ENCODE results near the gene HCK. TPM values are rescaled to one million over a fixed set of nuclear protein-coding genes. Genes with fewer than 3 reads are reported as not detected.

Gene HCK
- polyA plus RNA-seq, 1 experiment, result not detected

DNA sequence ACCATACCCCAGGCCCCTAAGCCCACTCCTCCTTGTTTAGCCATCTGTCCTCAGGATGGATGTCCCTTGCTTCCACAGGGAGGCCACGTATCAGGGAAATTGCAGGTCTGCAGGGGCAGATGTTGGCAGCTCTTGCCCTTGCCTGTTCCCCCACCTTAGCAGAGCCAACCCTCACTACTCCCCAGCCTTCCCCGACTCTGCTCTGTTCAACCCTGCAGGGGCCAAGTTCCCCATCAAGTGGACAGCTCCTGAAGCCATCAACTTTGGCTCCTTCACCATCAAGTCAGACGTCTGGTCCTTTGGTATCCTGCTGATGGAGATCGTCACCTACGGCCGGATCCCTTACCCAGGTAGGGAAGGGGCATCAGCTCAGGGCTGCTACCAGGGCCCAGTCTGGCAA is 46.7 kb downstream of the HCK start:
- CTCF ChIA-PET, result interaction anchor here (1.0 to 1.3 kb wide), 3 partner anchors 8 to 147 kb away, joined by 3 to 4 read pairs (median 3); partner anchors contain the start of gene PDRG1
- POLR2A ChIA-PET, result no interaction called here

DNA sequence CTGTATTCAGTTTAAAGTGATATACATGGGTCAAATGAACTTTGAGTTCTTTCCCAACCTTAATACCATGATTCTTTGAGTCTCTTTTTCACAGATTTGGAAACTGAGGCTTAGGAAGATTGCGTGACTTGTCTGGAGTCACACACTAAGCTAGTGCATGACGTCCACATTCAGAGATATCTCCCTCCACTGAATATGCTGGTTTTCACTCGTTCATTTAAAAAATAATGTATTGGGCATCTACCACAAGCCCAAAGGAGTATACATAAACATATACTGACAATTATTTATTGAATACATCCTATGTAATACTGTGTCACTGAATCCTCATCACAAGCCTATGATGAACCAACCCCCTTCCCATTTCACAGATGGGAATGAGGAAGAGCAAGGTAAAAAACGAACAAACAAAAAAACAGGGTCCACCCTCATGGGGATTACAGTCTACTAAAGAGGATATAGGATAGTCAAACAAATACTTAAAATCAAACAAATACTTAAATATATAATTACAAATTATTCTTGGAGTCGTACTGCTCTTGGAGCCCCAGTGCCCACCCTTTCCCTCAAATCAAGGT is 56.9 kb downstream of the HCK start:
- no peak overlapping the region for H3K27ac ChIP-seq (ENCODE audit: low read depth, low read length)
- CTCF ChIA-PET, result interaction anchor here (3.8 kb wide), 1 partner anchor 17 kb away, joined by 28 read pairs; no protein-coding TSS in a partner anchor
- TF ChIP-seq, protein P1, sequence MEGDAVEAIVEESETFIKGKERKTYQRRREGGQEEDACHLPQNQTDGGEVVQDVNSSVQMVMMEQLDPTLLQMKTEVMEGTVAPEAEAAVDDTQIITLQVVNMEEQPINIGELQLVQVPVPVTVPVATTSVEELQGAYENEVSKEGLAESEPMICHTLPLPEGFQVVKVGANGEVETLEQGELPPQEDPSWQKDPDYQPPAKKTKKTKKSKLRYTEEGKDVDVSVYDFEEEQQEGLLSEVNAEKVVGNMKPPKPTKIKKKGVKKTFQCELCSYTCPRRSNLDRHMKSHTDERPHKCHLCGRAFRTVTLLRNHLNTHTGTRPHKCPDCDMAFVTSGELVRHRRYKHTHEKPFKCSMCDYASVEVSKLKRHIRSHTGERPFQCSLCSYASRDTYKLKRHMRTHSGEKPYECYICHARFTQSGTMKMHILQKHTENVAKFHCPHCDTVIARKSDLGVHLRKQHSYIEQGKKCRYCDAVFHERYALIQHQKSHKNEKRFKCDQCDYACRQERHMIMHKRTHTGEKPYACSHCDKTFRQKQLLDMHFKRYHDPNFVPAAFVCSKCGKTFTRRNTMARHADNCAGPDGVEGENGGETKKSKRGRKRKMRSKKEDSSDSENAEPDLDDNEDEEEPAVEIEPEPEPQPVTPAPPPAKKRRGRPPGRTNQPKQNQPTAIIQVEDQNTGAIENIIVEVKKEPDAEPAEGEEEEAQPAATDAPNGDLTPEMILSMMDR (IDR thresholded peaks at IDR 0.05; ENCODE audit: low read depth, low read length), result no peak
- no peaks in the 10 kb centered on the region; the same call in 1 of the 2 replicates for H3K9me3 ChIP-seq (ENCODE audit: control insufficient read depth, insufficient read depth, low read length)
- POLR2A ChIA-PET, result interaction anchor here (1.0 to 1.2 kb wide), 2 partner anchors 81 to 96 kb away, joined by 3 read pairs; no protein-coding TSS in a partner anchor
- DNase-seq (ENCODE audit: low read depth, low spot score), result no peak
- H3K27me3 ChIP-seq (ENCODE audit: control insufficient read depth, insufficient read depth, low read length), result peaks cover 6% of the 10 kb centered on the region
- H3K4me3 ChIP-seq (ENCODE audit: low read depth, low read length), result no peak overlapping the region

More for the DNA sequence above, 46.7 kb downstream of the HCK start:
- H3K9me3 ChIP-seq (ENCODE audit: control insufficient read depth, insufficient read depth, low read length), result no peaks in the 10 kb centered on the region
- TF ChIP-seq, protein P1 (IDR thresholded peaks at IDR 0.05; ENCODE audit: low read depth, low read length), result no peak
- peaks cover 32% of the 10 kb centered on the region for H3K27me3 ChIP-seq (ENCODE audit: control insufficient read depth, insufficient read depth, low read length)
- no peak overlapping the region for H3K27ac ChIP-seq (ENCODE audit: low read depth, low read length)
- no peak overlapping the region for H3K4me3 ChIP-seq (ENCODE audit: low read depth, low read length)
- DNase-seq (ENCODE audit: low read depth, low spot score), result no peak

DNA sequence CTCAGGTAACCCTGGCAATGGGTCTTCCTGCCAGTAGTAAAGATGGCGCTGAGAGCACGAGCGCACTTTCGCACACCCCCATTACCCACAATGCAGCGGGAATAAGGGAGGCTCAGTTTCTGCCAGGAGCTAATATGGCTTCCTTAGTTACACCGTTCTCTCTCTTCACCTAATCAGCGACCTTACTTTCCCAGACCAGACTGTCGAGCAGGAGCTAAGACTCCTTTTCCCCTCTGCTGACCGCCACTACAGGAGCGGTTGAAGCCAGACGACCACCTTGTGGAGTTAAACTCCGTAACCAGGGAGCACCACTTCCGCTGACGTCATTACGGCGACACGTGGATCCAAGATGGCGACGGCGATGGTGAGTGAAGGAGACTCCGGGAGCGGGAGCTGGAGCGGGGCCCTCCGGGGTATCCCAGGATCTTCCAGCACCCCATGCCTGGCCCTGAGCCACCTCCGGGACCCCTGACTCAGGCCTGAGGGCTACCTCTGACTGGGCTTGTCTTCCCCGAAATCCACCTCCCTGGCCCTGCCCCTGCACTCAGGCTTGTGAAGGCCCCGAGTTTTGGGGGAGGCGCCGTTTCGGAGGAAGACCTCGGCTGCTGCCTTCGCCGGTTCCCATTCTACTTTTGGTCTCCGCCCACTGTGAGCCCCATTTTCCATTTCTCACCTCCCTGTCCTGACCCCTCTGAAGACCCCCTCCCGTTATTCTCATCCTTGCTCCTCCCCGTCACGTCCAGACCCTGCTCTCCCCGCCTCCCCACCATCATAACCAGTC is 57.5 kb downstream of the HCK start, which contains the start of gene TM9SF4:
Gene TM9SF4 (plus strand): TSS at position 323 of the 781 bp plus-strand sequence. CDS start 27 bp downstream, at position 350.
- TF ChIP-seq, protein P1 (IDR thresholded peaks at IDR 0.05; ENCODE audit: low read depth, low read length), result no peak
- Histone ChIP-seq H3K4me3 (ENCODE audit: low read depth, low read length) (peak within 1 kb of the TSS; percentile 92), H3K27ac (ENCODE audit: low read depth, low read length) (peak within 1 kb of the TSS; percentile 100), H3K9me3 (ENCODE audit: control insufficient read depth, insufficient read depth, low read length) (no peaks in the 10 kb centered on the region; the same call in 1 of the 2 replicates), H3K27me3 (ENCODE audit: control insufficient read depth, insufficient read depth, low read length) (peaks cover 4% of the 10 kb centered on the region)
- DNase-seq (ENCODE audit: low read depth, low spot score), result peak; percentile 87
- POLR2A ChIA-PET, result interaction anchor here (0.6 to 1.2 kb wide), 7 partner anchors 18 to 496 kb away, joined by 3 to 4 read pairs (median 3); no protein-coding TSS in a partner anchor
- CTCF ChIA-PET, result interaction anchor here (0.6 to 3.8 kb wide), 2 partner anchors 18 to 258 kb away, joined by 5 to 28 read pairs; no protein-coding TSS in a partner anchor

DNA sequence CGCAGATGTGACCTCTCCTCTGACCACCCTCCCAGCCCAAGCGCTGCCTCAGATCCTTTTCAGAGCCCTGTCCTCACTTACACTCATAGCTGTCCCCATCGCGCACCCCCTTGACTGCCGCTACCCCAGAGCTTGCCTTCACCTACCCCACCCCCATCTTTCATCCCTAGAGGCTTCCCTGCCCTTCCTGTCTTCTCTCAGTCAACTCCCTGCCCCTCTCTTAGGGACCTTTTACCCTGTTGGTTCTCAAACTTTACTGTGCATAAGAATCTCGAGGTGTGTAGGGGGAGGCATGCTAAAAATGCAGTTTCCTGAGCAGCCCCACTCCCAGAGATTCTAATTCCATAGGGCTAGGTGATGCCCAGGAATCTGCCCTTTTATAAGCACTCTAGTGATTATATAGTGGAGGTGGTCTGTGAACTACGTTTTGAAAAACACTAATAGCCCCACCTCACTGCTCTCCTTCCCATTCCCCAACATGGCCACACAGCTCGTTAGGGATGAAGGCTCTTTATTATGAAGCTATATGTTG is 58.2 kb downstream of the HCK start:
- Histone ChIP-seq H3K9me3 (ENCODE audit: control insufficient read depth, insufficient read depth, low read length) (no peaks in the 10 kb centered on the region; the same call in 1 of the 2 replicates), H3K27me3 (ENCODE audit: control insufficient read depth, insufficient read depth, low read length) (peaks cover 4% of the 10 kb centered on the region), H3K27ac (ENCODE audit: low read depth, low read length) (peak overlapping the region; percentile 100), H3K4me3 (ENCODE audit: low read depth, low read length) (peak overlapping the region; percentile 92)
- DNase-seq (ENCODE audit: low read depth, low spot score), result no peak
- TF ChIP-seq, protein P1 (IDR thresholded peaks at IDR 0.05; ENCODE audit: low read depth, low read length), result no peak
- POLR2A ChIA-PET, result interaction anchor here (0.6 to 1.2 kb wide), 5 partner anchors 25 to 495 kb away, joined by 3 to 4 read pairs (median 3); no protein-coding TSS in a partner anchor
- CTCF ChIA-PET, result interaction anchor here (3.8 kb wide), 1 partner anchor 18 kb away, joined by 28 read pairs; no protein-coding TSS in a partner anchor
